CD4-positive, alpha-beta T cell (primary cell): Measurements from ENCODE around the gene HECTD4. TPM values are rescaled to one million over a fixed set of nuclear protein-coding genes. Genes with fewer than 3 reads are reported as not detected.

ENCODE experiments used
- ATAC-seq: fragments of 200-7000 bp; cut with Tn5 transposase; one replicate; pipeline ENCODE4 v1.10.0; 2022; ENCODE audit warnings: mild to moderate bottlenecking; ENCODE audit not compliant: poor library complexity
- CTCF ChIA-PET: fragments of 350-600 bp; sonication (Branson Sonifier 250); formaldehyde crosslinking; loops from one replicate; lab custom pipeline; 2021; ENCODE audit warnings: antibody characterized with exemption, inconsistent platforms; lab: Charles Lee
- POLR2A ChIA-PET: fragments of 350-600 bp; sonication (Branson Sonifier 250); formaldehyde crosslinking; loops from one replicate; lab custom pipeline; 2021; ENCODE audit warnings: antibody characterized with exemption, inconsistent platforms; lab: Charles Lee
- DNase-seq, 14 experiments: peaks; one replicate each; pipeline ENCODE4 v3.0.0-alpha.2; 2013 to 2020; ENCODE audit warnings: mixed read lengths in 2 of 14
- H3K27ac ChIP-seq, 2 donors: one replicate each; pipeline versions ENCODE4 v1.5.1 to v1.7.0; 2013; ENCODE audit warnings: low read length in 2 of 2, low read depth in 1 of 2, mild to moderate bottlenecking in 1 of 2
- H3K27me3 ChIP-seq, 2 experiments: 1 replicate in 1 of 2; 2 replicates in 1 of 2; pipeline versions ENCODE4 v1.6.1 to v1.7.0; 2013; ENCODE audit warnings: low read length in 2 of 2, control low read depth in 1 of 2, mild to moderate bottlenecking in 1 of 2, moderate library complexity in 1 of 2; ENCODE audit not compliant: insufficient read depth in 2 of 2, control insufficient read depth in 1 of 2
- H3K36me3 ChIP-seq: one replicate; pipeline ENCODE4 v1.6.1; 2013; ENCODE audit warnings: low read length, control low read depth; ENCODE audit not compliant: insufficient read depth
- H3K4me1 ChIP-seq: one replicate; pipeline ENCODE4 v1.6.1; 2013; ENCODE audit warnings: low read length, control low read depth; ENCODE audit not compliant: insufficient read depth
- H3K4me3 ChIP-seq: one replicate; pipeline ENCODE4 v1.5.1; 2013; ENCODE audit warnings: mild to moderate bottlenecking, low read length, moderate library complexity
- H3K9me3 ChIP-seq, 2 experiments: 1 replicate in 1 of 2; 2 replicates in 1 of 2; pipeline versions ENCODE4 v1.6.1 to v1.7.0; 2013; ENCODE audit warnings: low read length in 2 of 2, mild to moderate bottlenecking in 2 of 2, control low read depth in 1 of 2, moderate library complexity in 1 of 2; ENCODE audit not compliant: control insufficient read depth in 1 of 2, insufficient read depth in 1 of 2
- H3K27ac Mint-ChIP-seq: one replicate; pipeline ENCODE4 v1.8.0; 2020; ENCODE audit warnings: mixed read lengths
- H3K27me3 Mint-ChIP-seq: one replicate; pipeline ENCODE4 v1.8.0; 2021; ENCODE audit warnings: mixed read lengths
- H3K36me3 Mint-ChIP-seq: one replicate; pipeline ENCODE4 v1.8.0; 2021; ENCODE audit warnings: low read depth, mixed read lengths
- H3K4me1 Mint-ChIP-seq: one replicate; pipeline ENCODE4 v1.8.0; 2021; ENCODE audit warnings: low read depth, mixed read lengths
- H3K4me3 Mint-ChIP-seq: one replicate; pipeline ENCODE4 v1.8.0; 2020; ENCODE audit warnings: mild to moderate bottlenecking, mixed read lengths
- H3K9me3 Mint-ChIP-seq: one replicate; pipeline ENCODE4 v1.8.0; 2020; ENCODE audit warnings: mixed read lengths
- intact Hi-C, 2 experiments: fragments of 100-400 bp; cut with DNase I in 1 of 2; cut with micrococcal nuclease in 1 of 2; formaldehyde crosslinking; loops; one replicate each; pipeline versions ENCODE4 v1.15.1 to v1.9.0; 2023 to 2025; cut with DNase I, micrococcal nuclease
- total RNA-seq, 174 experiments: library from RNA in 2 of 174; stranded (reverse) in 2 of 174; gene quantifications; one replicate each; pipeline ENCODE4 v1.2.3 and lab custom pipeline; 2021 to 2026
- TF ChIP-seq, protein P1 (sequence below): fragments of 200-600 bp; IDR thresholded peaks from one replicate; pipeline ENCODE4 v1.8.0; 2022; ENCODE audit warnings: antibody characterized with exemption, mild to moderate bottlenecking

Gene HECTD4
- total RNA-seq, 2 experiments from 2014 or later: 40.2 to 43.3 TPM

DNA sequence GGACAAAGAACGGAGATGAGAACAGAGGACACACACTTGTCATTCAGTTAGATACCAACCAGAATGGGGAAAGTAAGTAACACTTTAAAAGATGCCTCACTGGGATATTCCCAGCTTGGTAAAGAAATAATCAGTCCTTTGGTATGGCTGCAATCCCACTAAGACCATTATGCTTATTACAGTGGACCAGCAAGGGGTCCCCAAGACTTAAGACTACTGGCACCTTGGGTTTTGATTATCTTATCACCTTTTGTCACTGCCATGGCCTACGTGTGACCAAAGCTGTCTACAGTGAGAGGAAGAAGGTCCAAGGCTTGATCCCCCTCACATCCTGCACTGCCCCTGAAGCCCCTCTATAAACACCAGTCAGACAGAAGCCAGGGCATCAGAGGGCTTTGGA is 191.0 kb downstream of the HECTD4 start:
- no peak for ATAC-seq
- TF ChIP-seq, protein P1, sequence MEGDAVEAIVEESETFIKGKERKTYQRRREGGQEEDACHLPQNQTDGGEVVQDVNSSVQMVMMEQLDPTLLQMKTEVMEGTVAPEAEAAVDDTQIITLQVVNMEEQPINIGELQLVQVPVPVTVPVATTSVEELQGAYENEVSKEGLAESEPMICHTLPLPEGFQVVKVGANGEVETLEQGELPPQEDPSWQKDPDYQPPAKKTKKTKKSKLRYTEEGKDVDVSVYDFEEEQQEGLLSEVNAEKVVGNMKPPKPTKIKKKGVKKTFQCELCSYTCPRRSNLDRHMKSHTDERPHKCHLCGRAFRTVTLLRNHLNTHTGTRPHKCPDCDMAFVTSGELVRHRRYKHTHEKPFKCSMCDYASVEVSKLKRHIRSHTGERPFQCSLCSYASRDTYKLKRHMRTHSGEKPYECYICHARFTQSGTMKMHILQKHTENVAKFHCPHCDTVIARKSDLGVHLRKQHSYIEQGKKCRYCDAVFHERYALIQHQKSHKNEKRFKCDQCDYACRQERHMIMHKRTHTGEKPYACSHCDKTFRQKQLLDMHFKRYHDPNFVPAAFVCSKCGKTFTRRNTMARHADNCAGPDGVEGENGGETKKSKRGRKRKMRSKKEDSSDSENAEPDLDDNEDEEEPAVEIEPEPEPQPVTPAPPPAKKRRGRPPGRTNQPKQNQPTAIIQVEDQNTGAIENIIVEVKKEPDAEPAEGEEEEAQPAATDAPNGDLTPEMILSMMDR: no peak
- no peaks in the 10 kb centered on the region for H3K27me3 ChIP-seq
- Mint-ChIP-seq H3K9me3 (no peaks in the 10 kb centered on the region), H3K27ac (no peak overlapping the region), H3K27me3 (no peaks in the 10 kb centered on the region), H3K4me3 (no peak overlapping the region), H3K4me1 (no peaks in the 10 kb centered on the region), H3K36me3 (peaks cover 70% of the 10 kb centered on the region)
- intact Hi-C loops: no loop called here
- no peaks in the 10 kb centered on the region for H3K4me1 ChIP-seq
- ChIA-PET POLR2A (no interaction called here), CTCF (interaction anchor here (0.5 to 0.6 kb wide), 2 partner anchors 493 to 680 kb away, joined by 3 read pairs; no protein-coding TSS in a partner anchor)
- DNase-seq: no peak
- H3K36me3 ChIP-seq: peaks cover 66% of the 10 kb centered on the region
- no peaks in the 10 kb centered on the region for H3K9me3 ChIP-seq
- H3K27ac ChIP-seq: no peak overlapping the region
- H3K4me3 ChIP-seq: no peak overlapping the region

DNA sequence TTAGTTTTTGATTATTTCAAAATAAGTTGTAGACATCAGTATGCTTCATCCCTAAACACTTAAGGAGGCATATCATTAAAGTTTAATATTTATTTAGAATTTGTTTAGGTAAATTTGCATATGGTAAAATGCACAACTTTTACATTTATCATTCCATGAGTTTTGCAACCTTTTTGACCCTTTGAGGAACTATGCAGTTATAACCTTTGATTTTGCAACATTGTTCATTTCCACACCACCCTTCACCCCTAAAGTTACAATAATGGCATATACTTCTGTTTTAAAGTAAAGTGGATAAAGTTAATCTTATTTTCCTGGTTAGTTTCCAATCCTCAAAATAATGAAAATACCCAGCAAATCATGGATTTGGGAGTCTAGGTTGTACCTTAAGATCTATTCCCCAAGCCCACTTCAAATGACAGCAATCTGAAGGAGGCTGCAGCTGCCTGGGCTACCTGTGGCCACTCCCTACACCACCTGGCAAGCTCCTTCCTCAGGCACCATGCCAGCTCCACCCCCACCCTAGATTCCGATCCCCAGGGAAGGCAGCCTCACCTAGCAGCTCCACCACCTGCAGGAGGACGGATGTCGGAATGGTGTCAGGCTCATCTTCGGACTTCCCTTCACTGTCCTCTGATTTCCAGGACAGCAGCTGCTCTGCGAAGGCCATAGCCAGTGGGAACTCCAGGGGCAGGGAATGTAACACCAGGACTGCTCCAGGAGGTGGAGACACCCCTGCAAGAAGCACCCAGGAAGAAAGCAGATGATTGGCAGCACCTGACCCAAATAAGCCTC is 191.8 kb downstream of the HECTD4 start:
- H3K27me3 ChIP-seq: no peaks in the 10 kb centered on the region
- TF ChIP-seq, protein P1: no peak
- no peak overlapping the region for H3K4me3 Mint-ChIP-seq
- no peak overlapping the region for H3K4me3 ChIP-seq
- ChIA-PET POLR2A (no interaction called here), CTCF (interaction anchor here (0.5 to 0.6 kb wide), 2 partner anchors 492 to 679 kb away, joined by 3 read pairs; no protein-coding TSS in a partner anchor)
- no peaks in the 10 kb centered on the region for H3K27me3 Mint-ChIP-seq
- no peaks in the 10 kb centered on the region for H3K9me3 ChIP-seq
- H3K4me1 Mint-ChIP-seq: no peaks in the 10 kb centered on the region
- H3K36me3 Mint-ChIP-seq: peaks cover 72% of the 10 kb centered on the region
- peaks cover 65% of the 10 kb centered on the region for H3K36me3 ChIP-seq
- no peak overlapping the region for H3K27ac Mint-ChIP-seq
- H3K9me3 Mint-ChIP-seq: no peaks in the 10 kb centered on the region
- no peaks in the 10 kb centered on the region for H3K4me1 ChIP-seq
- no peak for ATAC-seq
- DNase-seq: no peak
- intact Hi-C loops: no loop called here
- no peak overlapping the region for H3K27ac ChIP-seq

DNA sequence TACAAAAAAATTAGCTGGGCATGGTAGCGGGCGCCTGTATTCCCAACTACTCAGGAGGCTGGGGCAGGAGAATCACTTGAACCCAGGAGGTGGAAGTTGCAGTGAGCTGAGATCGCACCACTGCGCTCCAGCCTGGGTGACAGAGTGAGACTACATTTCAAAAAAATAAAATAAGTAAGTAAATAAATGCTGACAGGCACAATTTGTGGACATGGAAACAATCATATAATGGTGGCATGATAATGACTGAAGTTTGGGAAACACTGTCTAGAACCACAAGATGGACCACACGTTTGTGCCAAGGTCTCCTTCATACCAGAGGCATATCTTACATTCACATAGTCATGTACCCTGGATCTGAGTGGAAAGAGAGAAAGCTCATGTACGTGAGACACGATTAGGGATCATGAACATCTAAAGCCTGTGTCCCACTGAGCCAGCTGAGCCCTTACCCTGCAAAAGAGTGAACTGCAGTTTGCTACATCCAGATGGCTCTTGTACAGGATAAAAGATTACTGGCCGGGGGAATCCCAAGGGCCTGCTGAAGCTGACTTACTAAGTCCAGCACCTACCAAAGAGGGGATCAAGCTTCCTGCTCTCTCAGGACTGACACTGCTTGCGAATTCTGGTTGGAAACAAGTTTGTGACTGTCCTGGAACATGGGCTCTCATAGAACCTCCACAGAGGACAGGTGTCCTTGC is 194.0 kb downstream of the HECTD4 start:
- TF ChIP-seq, protein P1: no peak
- H3K36me3 Mint-ChIP-seq: peaks cover 66% of the 10 kb centered on the region
- Histone ChIP-seq H3K4me3 (no peak overlapping the region), H3K9me3 (no peaks in the 10 kb centered on the region), H3K27me3 (no peaks in the 10 kb centered on the region), H3K27ac (no peak overlapping the region), H3K36me3 (peaks cover 66% of the 10 kb centered on the region), H3K4me1 (no peaks in the 10 kb centered on the region)
- intact Hi-C loops: no loop called here
- ChIA-PET CTCF (no interaction called here), POLR2A (no interaction called here)
- no peak overlapping the region for H3K4me3 Mint-ChIP-seq
- ATAC-seq (no peak), DNase-seq (no peak)
- H3K27me3 Mint-ChIP-seq: no peaks in the 10 kb centered on the region
- H3K4me1 Mint-ChIP-seq: no peaks in the 10 kb centered on the region
- H3K27ac Mint-ChIP-seq: no peak overlapping the region
- H3K9me3 Mint-ChIP-seq: no peaks in the 10 kb centered on the region
